ENCODE measurements around the gene DNER.

- TF ChIP-seq CTCF (IDR thresholded peaks at IDR 0.05): no peak
- no peak for TF ChIP-seq POLR2A (IDR thresholded peaks at IDR 0.05)
Measured at GRCh38 chr2:229718057-229718456, 3.7 kb upstream of the DNER start.
